ENCODE data around the gene EIF3F. TPM values are rescaled to one million over a fixed set of nuclear protein-coding genes. Genes with fewer than 3 reads are reported as not detected.
A peak's percentile ranks its signal among the peaks of the same experiment; 100 is the strongest.

Gene EIF3F
- total and polyA plus RNA-seq, 9 of the 15 experiments (the other 6 are each of a cell fraction or from before 2014, with no cell fraction given), result 50.1 to 259 (median 135) TPM

GRCh38 chr11:7986768-7987559 lies at the start of gene EIF3F (continued):
- no peak for TF ChIP-seq ZFP91 (CRISPR knock-in tag; IDR thresholded peaks at IDR 0.05)
- TF ChIP-seq XRCC3 (IDR thresholded peaks at IDR 0.05), result no peak
- TF ChIP-seq DNMT1 (IDR thresholded peaks at IDR 0.05), result no peak
- no peak for TF ChIP-seq GATAD2B (IDR thresholded peaks at IDR 0.05; ENCODE audit: borderline replicate concordance)
- peak; percentile 85 for TF ChIP-seq POLR2A (conservative IDR thresholded peaks at IDR 0.05)
- no peak for TF ChIP-seq MLX (CRISPR knock-in tag; conservative IDR thresholded peaks at IDR 0.05)
- TF ChIP-seq SFPQ (IDR thresholded peaks at IDR 0.05; ENCODE audit: low read depth, low read length), result no peak
- TF ChIP-seq NCOA6 (IDR thresholded peaks at IDR 0.05), result no peak
- TF ChIP-seq PREB (CRISPR knock-in tag; IDR thresholded peaks at IDR 0.05), result 0 out of 2 replicates have a peak, but pooled peaks have one; percentile 30
- TF ChIP-seq SAFB2 (IDR thresholded peaks at IDR 0.05; ENCODE audit: borderline replicate concordance, low read depth, low read length, severe bottlenecking), result no peak
- no peak for TF ChIP-seq PPARD (CRISPR knock-in tag; IDR thresholded peaks at IDR 0.05)
- no peak for TF ChIP-seq ELK1 (CRISPR knock-in tag; IDR thresholded peaks at IDR 0.05)
- no peak for TF ChIP-seq ZNF77 (CRISPR knock-in tag; IDR thresholded peaks at IDR 0.05)
- TF ChIP-seq ZNF146 (CRISPR knock-in tag; IDR thresholded peaks at IDR 0.05; ENCODE audit: unreplicated experiment), result no peak
- TF ChIP-seq ESRRB (CRISPR knock-in tag; IDR thresholded peaks at IDR 0.05; ENCODE audit: borderline replicate concordance), result no peak
- TF ChIP-seq ZNF644 (tag; IDR thresholded peaks at IDR 0.05; ENCODE audit: low read depth), result no peak
- TF ChIP-seq PML (IDR thresholded peaks at IDR 0.05; ENCODE audit: low read length), result no peak
- no peak for TF ChIP-seq MITF (IDR thresholded peaks at IDR 0.05)
- TF ChIP-seq LEF1 (IDR thresholded peaks at IDR 0.05), result peak; percentile 53; the same call in 1 of the 2 replicates
- peak; percentile 92 for TF ChIP-seq FOS (IDR thresholded peaks at IDR 0.05; ENCODE audit: extremely low read depth, insufficient read length)
- TF ChIP-seq U2AF2 (optimal IDR thresholded peaks at IDR 0.05; ENCODE audit: low read depth, low read length), result no peak

Data from K562 (cell line).